LNCaP clone FGC (cell line): ENCODE data around the gene ATXN7L1.

Experiments used
- DNase-seq: peaks from one replicate; pipeline ENCODE4 v3.0.0-alpha.2; 2011; ENCODE audit warnings: low read depth
- H3K4me3 ChIP-seq: 2 replicates; pipeline ENCODE4 v1.5.1; 2011; ENCODE audit warnings: mild to moderate bottlenecking, low read depth, low read length, control low read depth
- CTCF ChIP-seq: IDR thresholded peaks from 2 replicates; pipeline ENCODE4 v1.5.1; 2012; ENCODE audit warnings: mild to moderate bottlenecking; ENCODE audit not compliant: control insufficient read depth, insufficient read depth; ENCODE audit errors: extremely low read depth

Gene ATXN7L1

GRCh38 chr7:105578496-105578895 is 297.9 kb downstream of the ATXN7L1 start:
- TF ChIP-seq CTCF = no peak
- no peak for DNase-seq
- H3K4me3 ChIP-seq = no peak overlapping the region

DNA sequence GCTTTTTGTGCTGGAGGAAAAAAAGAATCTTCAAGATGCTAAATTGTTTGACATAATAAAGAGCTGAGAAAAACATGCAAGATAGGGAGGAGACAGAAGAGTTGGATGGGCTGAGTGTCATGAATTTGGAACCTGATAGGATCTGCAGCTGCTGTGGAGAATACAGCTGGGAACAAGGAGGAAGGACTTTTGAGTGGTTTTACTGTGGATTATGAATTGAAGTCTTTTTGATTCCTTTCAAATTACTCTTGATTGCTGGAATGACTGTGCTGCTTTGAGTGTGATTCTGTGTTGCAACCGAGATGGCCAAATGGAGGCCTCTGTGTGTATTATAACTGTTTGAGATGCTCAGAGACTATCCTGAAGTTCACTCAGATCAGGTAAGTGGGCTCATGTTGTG is 299.1 kb downstream of the ATXN7L1 start:
- no peak overlapping the region for H3K4me3 ChIP-seq
- no peak for DNase-seq
- no peak for TF ChIP-seq CTCF

DNA sequence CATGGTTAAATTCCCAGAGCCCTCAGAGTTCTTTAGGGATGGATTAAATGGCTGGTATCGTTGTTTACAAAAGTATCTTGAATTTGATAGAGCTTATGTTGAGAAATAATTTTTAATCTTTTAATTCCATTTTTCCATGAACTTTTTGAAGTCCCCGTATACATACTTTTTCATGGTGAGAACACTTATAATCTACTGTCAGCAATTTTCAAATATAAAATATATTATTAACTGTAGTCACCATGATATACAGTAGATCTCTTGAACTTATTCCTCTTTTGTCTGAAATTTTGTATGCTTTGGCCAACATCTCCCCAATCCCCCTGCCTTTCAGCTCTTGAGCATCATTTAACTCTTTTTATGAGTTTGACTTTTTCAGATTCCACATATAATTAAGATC is 304.5 kb downstream of the ATXN7L1 start:
- no peak for DNase-seq
- H3K4me3 ChIP-seq = no peak overlapping the region
- no peak for TF ChIP-seq CTCF

- DNase-seq = no peak
- no peak for TF ChIP-seq CTCF
Measured at GRCh38 chr7:105567821-105568220, 308.6 kb downstream of the ATXN7L1 start.

DNA sequence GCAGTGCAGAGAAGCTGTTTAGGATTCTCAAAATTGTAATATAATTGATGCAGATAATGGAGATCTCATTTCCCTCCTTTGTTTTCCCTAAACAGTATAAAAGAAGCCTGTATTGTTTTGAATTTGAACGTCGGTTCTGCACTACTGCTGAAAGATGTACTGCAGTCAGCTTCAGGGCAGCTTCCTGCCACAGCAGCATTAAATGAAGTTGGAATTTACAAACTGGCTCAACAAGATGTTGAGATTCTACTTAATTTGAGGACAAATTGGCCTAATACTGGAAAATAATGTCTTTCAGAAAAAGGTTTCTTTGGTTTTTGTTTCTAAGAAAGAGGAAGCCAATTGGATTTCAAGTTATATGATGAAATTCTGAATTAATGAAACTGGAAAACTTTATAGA is 309.4 kb downstream of the ATXN7L1 start:
- no peak overlapping the region for H3K4me3 ChIP-seq
- TF ChIP-seq CTCF = no peak
- DNase-seq = no peak

More at GRCh38 chr7:105567821-105568220, 308.6 kb downstream of the ATXN7L1 start:
- H3K4me3 ChIP-seq = no peak overlapping the region

- H3K4me3 ChIP-seq = no peak overlapping the region
- DNase-seq = no peak
- TF ChIP-seq CTCF = no peak
Measured at GRCh38 chr7:105565190-105565589, 311.2 kb downstream of the ATXN7L1 start.

DNA sequence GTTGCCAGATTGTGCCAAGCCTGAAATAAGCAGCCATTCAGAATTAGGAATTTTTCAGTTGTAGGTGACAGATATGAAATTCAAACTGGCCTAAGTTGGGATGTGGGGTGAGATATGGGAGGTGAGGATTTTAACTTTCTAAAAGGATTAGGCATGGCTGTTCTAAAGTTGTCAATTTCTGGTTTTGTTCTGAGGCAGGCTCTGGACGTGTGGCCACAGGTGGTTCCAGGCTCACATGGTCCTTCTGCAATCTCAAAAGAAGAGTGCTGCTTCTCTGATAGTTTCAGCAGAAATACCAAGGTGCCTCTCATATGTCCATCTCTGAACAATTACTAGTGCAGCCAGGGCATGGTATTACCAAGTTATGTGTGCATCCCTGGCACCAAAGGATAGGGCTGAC is 316.5 kb downstream of the ATXN7L1 start:
- H3K4me3 ChIP-seq = no peak overlapping the region
- DNase-seq = no peak
- no peak for TF ChIP-seq CTCF
